Measurements from ENCODE around the gene DTYMK.
A peak's percentile ranks its signal among the peaks of the same experiment; 100 is the strongest.
"Not testable (repeated sequence)": the region's sequence is repeated elsewhere in the genome, so short reads cannot be mapped to it uniquely, and the experiment has no call there.

Gene DTYMK, protein sequence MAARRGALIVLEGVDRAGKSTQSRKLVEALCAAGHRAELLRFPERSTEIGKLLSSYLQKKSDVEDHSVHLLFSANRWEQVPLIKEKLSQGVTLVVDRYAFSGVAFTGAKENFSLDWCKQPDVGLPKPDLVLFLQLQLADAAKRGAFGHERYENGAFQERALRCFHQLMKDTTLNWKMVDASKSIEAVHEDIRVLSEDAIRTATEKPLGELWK

DNA sequence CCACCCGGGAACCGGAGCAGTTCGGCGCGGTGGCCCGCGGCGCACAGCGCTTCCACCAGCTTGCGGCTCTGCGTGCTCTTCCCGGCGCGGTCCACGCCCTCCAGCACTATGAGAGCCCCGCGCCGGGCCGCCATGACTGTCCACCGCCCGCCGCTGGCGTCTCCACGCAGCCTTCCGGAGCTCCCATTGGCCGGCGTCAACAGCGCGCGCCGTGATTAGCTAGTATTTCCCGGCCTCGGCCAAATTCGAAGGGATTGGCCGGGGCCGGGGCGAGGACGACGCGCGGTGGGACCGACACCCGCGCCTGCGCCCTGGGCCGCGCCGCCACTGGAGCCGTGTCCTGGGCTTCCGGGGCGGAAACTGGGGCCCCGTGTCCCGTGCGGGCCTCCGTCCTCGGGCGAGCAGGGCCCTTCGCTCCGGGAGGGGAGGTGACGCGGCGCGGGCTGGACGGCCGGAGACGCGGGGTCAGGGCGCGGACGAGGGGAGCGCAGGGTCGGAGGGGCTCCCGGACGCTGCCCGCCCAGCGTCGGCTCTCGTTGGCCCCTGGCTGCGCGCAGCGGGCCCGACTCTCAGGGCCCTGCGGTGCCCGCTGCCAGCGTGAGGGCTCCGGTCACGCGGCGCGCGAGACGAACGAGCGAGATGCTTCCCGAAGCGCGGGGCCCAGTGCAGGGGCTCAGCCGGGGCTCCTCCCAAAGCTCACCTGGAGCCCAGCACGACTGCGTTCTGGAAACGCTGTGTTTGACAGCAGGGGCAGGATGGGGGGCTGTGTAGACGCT is at the start of gene DTYMK:
DTYMK (minus strand) TSS at position 166 of the 776 bp plus-strand sequence; CDS start at position 134, 32 bp downstream.
- Histone ChIP-seq H3K9me3 (ENCODE audit: control insufficient read depth, insufficient read depth, low read length) (no peaks in the 10 kb centered on the region), H3K36me3 (ENCODE audit: insufficient read depth, low read length) (peaks cover 6% of the 10 kb centered on the region; the same call in 1 of the 2 replicates), H3K4me1 (ENCODE audit: insufficient read depth, low read length) (no peaks in the 10 kb centered on the region), H3K9ac (ENCODE audit: low read depth, low read length) (peak within 1 kb of the TSS; percentile 99)

DNA sequence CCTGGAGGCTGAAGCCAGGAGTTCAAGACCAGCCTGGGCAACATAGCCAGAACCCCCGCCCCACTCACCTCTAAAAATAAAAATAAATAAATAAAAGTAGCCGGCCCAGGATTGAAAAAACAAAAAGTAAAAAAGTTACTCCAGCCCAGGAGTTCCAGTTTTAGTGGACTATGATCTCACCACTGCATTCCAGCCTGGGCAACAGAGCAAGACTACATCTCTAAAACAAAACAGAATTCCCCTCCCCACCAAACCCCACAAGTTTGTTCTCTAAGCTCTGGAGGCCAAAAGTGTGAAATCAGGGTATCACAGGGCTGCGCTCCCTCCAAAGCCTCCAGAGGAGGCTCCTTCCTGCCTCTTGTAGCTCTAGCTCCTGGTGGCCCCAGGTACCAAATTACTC is 49.5 kb upstream of the DTYMK start:
- Histone ChIP-seq H3K36me3 (ENCODE audit: insufficient read depth, low read length) (no peaks in the 10 kb centered on the region), H3K4me1 (ENCODE audit: insufficient read depth, low read length) (no peaks in the 10 kb centered on the region), H3K9ac (ENCODE audit: low read depth, low read length) (no peak overlapping the region), H3K9me3 (ENCODE audit: control insufficient read depth, insufficient read depth, low read length) (no peaks in the 10 kb centered on the region)

DNA sequence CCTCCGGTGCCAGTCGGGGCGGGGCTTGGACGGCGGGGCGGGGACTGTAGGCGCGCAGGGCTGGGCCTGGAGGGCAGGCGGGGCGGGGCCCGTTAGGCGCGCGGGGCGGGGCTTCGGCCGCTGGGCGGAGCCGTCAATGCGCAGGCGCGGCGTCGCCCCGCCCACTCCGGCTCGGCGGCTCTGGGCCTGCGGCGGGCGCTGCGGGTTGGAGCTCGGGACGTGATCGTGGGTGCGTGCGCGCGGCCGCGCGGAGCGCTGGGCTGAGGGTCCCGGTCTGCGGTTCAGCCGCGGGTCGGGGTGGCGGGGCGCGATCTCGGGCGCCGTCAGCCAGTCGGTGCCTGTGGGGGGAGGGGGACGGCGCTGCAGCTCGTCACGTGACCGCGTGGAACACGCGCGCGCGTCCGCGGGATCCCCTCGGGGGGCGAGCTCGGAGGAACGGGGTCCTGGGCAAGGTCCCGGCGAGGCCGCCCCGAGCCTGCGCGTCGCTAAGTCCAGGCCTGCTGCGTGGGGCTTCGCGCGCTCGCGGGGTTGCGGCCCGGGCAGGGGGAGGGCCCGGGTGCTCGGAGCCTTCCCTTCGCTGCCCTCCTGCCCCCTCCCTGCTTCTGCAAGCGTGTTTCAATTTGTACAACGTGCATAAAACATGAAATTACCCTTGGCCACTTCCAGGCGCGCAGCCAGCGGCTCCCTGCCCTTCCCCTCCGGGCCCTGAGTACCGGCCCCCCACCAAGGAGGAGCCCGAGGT is 48.0 kb upstream of the DTYMK start, which contains the start of gene D2HGDH:
D2HGDH (plus strand) TSS at position 164 of the 742 bp plus-strand sequence. CDS start 595 bp downstream, outside the sequence.
- H3K9ac ChIP-seq (ENCODE audit: low read depth, low read length) = peak within 1 kb of the TSS; percentile 97
- no peaks in the 10 kb centered on the region for H3K9me3 ChIP-seq (ENCODE audit: control insufficient read depth, insufficient read depth, low read length)
- no peaks in the 10 kb centered on the region for H3K4me1 ChIP-seq (ENCODE audit: insufficient read depth, low read length)
- H3K36me3 ChIP-seq (ENCODE audit: insufficient read depth, low read length) = no peaks in the 10 kb centered on the region

DNA sequence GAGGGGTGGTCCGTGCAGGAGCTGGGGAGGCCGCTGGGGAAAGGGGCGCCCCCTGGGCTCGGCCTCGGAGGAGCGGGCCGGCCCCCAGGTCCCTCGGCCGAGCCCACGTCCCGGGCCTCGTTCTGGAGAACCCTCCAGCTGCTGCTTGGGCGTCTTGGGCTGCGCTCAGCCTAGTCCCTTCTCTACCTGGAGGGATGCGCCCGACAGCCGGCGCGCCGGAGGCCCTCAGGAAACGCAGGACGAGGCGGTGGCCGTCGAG is 47.5 kb upstream of the DTYMK start:
- no peaks in the 10 kb centered on the region for H3K9me3 ChIP-seq (ENCODE audit: control insufficient read depth, insufficient read depth, low read length)
- H3K36me3 ChIP-seq (ENCODE audit: insufficient read depth, low read length) = no peaks in the 10 kb centered on the region
- H3K4me1 ChIP-seq (ENCODE audit: insufficient read depth, low read length) = no peaks in the 10 kb centered on the region
- H3K9ac ChIP-seq (ENCODE audit: low read depth, low read length) = peak overlapping the region; percentile 50

DNA sequence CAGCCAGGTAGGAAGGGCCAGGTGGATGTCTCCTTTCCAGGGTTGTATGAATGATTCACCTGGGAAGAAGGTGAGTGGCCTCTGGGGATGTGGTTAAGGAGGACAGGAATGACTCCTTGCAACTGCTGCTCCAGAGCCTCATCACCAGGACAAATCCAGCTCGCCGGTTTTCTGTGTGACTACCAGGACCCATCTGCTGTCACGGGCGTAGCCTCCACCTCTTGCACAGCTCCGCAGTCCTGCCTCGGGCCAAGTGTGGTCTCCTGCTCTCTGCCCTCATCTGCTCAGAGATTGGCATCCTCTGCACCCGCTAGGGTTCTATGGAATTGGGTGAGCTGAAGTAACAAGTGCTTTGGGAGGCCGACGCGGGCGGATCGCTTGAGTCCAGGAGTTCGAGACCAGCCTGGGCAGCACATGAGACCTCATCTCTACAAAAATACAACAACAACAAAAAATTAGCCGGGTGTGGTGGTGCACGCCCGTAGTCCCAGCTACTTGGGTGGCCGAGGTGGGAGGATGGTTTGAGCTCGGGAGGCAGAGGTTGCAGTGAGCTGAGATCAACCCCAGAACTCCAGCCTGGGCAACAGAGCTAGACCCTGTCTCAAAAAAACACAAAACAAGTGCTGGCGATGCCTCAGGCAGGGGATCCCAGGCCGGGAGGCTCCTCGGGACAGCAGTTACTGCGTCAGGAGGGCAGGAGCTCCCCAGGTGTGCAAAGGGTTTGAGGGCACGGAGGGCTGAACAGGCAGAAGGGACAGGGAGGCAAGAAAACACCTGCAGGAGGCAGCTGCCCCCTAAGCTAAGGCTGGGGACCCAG is 47.0 kb upstream of the DTYMK start:
- H3K9ac ChIP-seq (ENCODE audit: low read depth, low read length) = peak overlapping the region; percentile 50
- no peaks in the 10 kb centered on the region for H3K4me1 ChIP-seq (ENCODE audit: insufficient read depth, low read length)

DNA sequence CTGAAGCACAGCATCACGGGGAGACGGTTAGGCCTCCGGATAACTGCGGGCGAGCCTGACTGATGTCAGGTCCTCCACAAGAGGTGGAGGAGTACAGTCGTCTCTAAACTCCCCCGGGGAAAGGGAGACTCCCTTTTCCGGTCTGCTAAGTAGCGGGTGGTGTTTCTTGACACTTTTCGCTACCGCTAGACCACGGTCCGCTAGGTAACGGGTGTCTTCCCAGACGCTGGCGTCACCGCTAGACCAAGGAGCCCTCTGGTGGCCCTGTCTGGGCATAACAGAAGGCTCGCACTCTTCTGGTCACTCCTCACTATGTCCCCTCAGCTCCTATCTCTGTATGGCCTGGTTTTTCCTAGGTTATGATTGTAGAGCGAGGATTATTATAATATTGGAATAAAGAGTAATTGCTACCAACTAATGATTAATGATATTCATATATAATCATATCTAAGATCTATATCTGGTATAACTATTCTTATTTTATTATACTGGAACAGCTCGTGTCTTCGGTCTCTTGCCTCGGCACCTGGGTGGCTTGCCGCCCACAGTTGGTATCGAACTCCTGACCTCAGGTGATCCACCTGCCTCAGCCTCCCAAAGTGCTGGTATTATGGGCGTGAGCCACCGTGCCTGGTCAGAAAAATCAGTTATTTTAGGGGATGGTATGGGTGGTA is 46.0 kb upstream of the DTYMK start:
- not testable (repeated sequence) for H3K36me3 ChIP-seq (ENCODE audit: insufficient read depth, low read length); H3K9ac ChIP-seq (ENCODE audit: low read depth, low read length); H3K4me1 ChIP-seq (ENCODE audit: insufficient read depth, low read length); H3K9me3 ChIP-seq (ENCODE audit: control insufficient read depth, insufficient read depth, low read length)

More for the DNA sequence above, 47.0 kb upstream of the DTYMK start:
- Histone ChIP-seq H3K36me3 (ENCODE audit: insufficient read depth, low read length) (no peaks in the 10 kb centered on the region), H3K9me3 (ENCODE audit: control insufficient read depth, insufficient read depth, low read length) (no peaks in the 10 kb centered on the region)

DNA sequence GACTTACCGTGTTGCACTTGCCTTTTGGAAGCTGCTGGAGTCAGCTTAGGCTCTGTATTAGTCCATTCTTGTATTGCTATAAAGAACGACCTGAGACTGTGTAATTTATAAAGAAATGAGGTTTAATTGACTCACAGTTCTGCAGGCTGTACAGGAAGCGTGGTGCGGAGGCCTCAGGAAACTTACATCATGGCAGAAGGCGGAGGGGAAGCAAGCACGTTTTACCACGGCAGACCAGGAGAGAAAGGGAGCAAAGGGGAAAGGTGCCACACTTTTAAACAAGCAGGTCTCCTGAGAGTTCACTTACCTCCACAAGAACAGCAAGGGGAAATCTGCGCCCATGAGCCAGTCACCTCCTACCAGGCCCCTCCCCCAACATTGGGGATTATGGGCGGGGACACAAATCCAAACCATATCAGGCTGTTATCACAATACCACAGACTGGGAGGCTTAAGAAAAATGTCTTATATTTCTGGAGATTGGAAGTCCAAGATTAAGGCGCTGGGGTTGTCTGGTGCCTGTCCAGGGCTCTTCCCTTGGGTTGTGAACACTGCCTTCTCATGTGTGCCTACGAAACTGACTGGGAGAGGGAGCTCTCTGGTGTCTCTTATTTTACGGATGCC is 44.2 kb upstream of the DTYMK start:
- H3K9me3 ChIP-seq (ENCODE audit: control insufficient read depth, insufficient read depth, low read length) = no peaks in the 10 kb centered on the region
- no peaks in the 10 kb centered on the region for H3K36me3 ChIP-seq (ENCODE audit: insufficient read depth, low read length)
- H3K4me1 ChIP-seq (ENCODE audit: insufficient read depth, low read length) = no peaks in the 10 kb centered on the region
- H3K9ac ChIP-seq (ENCODE audit: low read depth, low read length) = no peak overlapping the region

DNA sequence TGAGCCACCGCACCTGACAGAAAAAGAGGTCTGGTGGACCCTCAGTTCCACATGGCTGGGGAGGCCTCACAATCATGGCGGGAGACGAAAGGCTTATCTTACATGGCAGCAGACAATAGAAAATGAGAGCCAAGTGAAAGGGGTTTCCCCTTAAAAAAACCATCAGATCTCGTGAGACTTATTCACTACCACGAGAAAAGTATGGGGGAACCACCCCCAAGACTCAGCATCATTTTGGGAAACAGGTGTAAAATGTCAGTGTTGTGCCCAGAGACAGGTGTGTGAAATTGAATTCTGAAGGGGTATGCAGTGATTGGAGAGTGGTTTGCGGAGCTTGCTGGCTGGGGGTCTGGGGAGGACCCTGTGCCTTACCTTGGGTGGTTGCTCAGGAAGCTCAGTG is 43.3 kb upstream of the DTYMK start:
- H3K9ac ChIP-seq (ENCODE audit: low read depth, low read length) = no peak overlapping the region
- no peaks in the 10 kb centered on the region for H3K4me1 ChIP-seq (ENCODE audit: insufficient read depth, low read length)
- no peaks in the 10 kb centered on the region for H3K9me3 ChIP-seq (ENCODE audit: control insufficient read depth, insufficient read depth, low read length)
- no peaks in the 10 kb centered on the region for H3K36me3 ChIP-seq (ENCODE audit: insufficient read depth, low read length)

DNA sequence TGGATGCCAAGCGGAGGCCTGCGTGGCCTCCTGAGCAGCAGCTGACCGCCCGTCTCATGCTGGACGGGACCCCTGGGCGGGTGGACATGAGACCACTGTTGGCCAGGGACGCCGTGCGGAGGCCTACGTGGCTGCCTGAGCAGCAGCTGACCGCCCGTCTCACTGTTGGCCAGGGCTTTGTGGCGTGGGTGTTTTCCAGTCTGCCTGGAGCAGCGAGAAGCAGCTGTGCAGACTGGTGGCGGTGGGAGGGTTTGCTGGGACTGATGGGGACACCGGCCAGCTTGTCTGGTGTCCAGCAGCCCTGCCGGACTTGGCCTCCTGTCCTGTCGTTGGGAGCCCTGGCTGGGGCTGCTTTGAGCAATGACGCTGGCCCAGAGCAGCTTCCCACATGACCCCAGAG is 42.0 kb upstream of the DTYMK start:
- H3K4me1 ChIP-seq (ENCODE audit: insufficient read depth, low read length) = no peaks in the 10 kb centered on the region
- no peaks in the 10 kb centered on the region for H3K9me3 ChIP-seq (ENCODE audit: control insufficient read depth, insufficient read depth, low read length)
- no peak overlapping the region for H3K9ac ChIP-seq (ENCODE audit: low read depth, low read length)
- no peaks in the 10 kb centered on the region for H3K36me3 ChIP-seq (ENCODE audit: insufficient read depth, low read length)

DNA sequence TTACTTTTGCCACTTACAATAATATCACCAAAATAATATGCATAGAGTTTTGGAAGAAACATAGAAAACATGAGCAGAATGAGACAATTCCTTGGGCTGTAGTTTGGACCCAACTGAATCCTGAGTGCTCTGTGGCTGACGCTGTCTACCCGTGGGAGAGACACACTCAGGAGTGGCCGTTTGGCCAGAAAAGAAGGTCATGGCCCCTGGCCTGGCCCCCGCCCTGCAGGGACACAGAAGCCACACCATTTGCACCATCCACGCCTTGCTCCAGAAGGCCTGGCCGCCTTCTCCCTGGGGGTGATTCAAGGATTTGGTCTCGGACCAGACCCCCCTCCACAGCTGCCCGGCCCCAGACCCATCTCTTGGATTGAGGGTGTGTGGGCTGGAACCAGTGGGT is 41.4 kb upstream of the DTYMK start:
- Histone ChIP-seq H3K9me3 (ENCODE audit: control insufficient read depth, insufficient read depth, low read length) (no peaks in the 10 kb centered on the region), H3K36me3 (ENCODE audit: insufficient read depth, low read length) (no peaks in the 10 kb centered on the region), H3K4me1 (ENCODE audit: insufficient read depth, low read length) (no peaks in the 10 kb centered on the region), H3K9ac (ENCODE audit: low read depth, low read length) (no peak overlapping the region)

DNA sequence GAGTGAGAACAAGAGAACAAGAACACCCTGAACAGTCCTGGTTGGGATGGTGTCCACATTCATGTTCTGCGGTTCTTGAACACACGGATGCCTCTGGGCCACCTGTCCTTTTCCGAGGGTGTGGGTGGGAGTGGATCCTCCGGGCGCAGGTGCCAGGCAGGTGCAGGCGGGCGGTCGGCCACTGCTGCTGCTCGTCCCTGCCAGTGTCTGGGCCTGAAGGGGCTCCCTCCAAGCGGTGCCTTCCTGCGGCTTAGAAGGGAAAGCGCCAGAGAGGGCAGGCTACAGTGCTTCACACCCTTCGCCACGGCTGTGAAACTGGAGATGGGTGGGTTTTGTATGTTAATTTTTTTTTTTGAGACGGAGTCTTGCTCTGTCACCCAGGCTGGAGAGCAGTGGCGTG is 39.8 kb upstream of the DTYMK start:
- H3K36me3 ChIP-seq (ENCODE audit: insufficient read depth, low read length) = no peaks in the 10 kb centered on the region
- H3K9ac ChIP-seq (ENCODE audit: low read depth, low read length) = no peak overlapping the region
- H3K9me3 ChIP-seq (ENCODE audit: control insufficient read depth, insufficient read depth, low read length) = no peaks in the 10 kb centered on the region
- no peaks in the 10 kb centered on the region for H3K4me1 ChIP-seq (ENCODE audit: insufficient read depth, low read length)

DNA sequence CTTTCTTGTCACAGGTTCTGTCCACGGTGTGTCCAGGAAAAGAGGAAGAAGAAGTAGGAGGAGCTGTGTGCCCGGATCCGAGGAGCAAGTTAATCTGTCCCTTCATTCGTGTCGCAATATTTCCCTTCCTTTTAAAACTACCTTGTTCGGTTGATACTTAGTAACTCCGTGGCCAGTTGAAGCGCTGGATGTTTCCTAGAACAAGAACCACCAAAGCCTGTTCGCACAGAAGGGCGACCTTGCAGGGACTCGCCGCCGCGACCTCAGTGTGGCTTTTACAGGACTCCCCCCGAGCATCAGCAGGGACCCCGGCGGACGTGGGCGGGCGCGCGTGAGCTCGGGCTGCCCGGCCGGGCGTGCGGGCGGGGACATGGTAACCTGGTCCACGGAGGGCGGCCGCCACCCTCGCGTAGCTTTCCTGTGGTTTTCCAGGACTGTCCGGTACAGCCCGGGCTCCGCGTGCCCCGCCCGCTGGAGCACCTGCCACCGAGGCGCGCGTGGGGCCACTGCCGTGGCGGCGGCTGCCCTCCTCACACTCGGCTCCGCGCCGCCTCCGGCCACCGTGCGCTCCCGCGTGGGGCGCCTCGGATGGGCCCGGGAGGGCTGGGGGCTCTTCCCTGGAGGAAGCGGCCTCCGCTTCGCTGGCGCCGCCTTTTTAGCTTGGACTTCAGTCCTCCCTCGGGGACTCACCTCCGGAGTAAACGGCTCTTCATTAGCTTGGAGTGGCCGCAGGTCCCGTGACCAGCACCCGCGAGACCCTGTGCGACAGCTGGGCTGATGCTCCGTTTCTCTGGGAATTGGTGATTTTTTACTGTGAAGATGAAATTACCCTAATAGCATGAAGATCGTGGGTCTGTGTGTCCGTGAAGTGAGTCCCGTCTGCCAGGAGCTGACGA is 38.6 kb upstream of the DTYMK start:
- no peaks in the 10 kb centered on the region for H3K36me3 ChIP-seq (ENCODE audit: insufficient read depth, low read length)
- H3K9me3 ChIP-seq (ENCODE audit: control insufficient read depth, insufficient read depth, low read length) = no peaks in the 10 kb centered on the region
- H3K9ac ChIP-seq (ENCODE audit: low read depth, low read length) = no peak overlapping the region
- H3K4me1 ChIP-seq (ENCODE audit: insufficient read depth, low read length) = no peaks in the 10 kb centered on the region
